Activated CD8-positive, alpha-beta memory T cell treated with anti-CD3 and anti-CD28 coated beads for 48 hours (primary cell): Measurements from ENCODE around the gene ARRDC4.
"Not testable (repeated sequence)": the region's sequence is repeated elsewhere in the genome, so short reads cannot be mapped to it uniquely, and the experiment has no call there.

Experiments
- DNase-seq, 3 experiments: peaks; one replicate each; pipeline ENCODE4 v3.0.0-alpha.2; 2020; ENCODE audit warnings: low read depth in 2 of 3, low spot score in 2 of 3

Gene ARRDC4

GRCh38 chr15:97966246-97966645, 5.7 kb downstream of the ARRDC4 start:
- no peak for DNase-seq

- no peak for DNase-seq
Observed at GRCh38 chr15:97966924-97967620, 6.6 kb downstream of the ARRDC4 start.

GRCh38 chr15:97967881-97968280, 7.4 kb downstream of the ARRDC4 start:
- DNase-seq = no peak

- DNase-seq = no peak
Observed at GRCh38 chr15:97968380-97968779, 7.9 kb downstream of the ARRDC4 start.

- no peak for DNase-seq
Observed at GRCh38 chr15:97972366-97972765, 11.9 kb downstream of the ARRDC4 start.

GRCh38 chr15:97976129-97976528, 15.6 kb downstream of the ARRDC4 start:
- DNase-seq = no peak

GRCh38 chr15:97976766-97977503, 16.4 kb downstream of the ARRDC4 start:
- DNase-seq = no peak

GRCh38 chr15:97977734-97978133, 17.2 kb downstream of the ARRDC4 start:
- no peak for DNase-seq

GRCh38 chr15:97978401-97979139, 18.1 kb downstream of the ARRDC4 start:
- DNase-seq = no peak

- no peak for DNase-seq
Observed at GRCh38 chr15:97979140-97979520, 18.6 kb downstream of the ARRDC4 start.

GRCh38 chr15:97981058-97981457, 20.6 kb downstream of the ARRDC4 start:
- DNase-seq = no peak

GRCh38 chr15:97981758-97982157, 21.3 kb downstream of the ARRDC4 start:
- no peak for DNase-seq

- DNase-seq = no peak
Observed at GRCh38 chr15:97984157-97984556, 23.7 kb downstream of the ARRDC4 start.

GRCh38 chr15:97985979-97986378, 25.5 kb downstream of the ARRDC4 start:
- DNase-seq = not testable (repeated sequence)

- no peak for DNase-seq
Observed at GRCh38 chr15:97986781-97987180, 26.3 kb downstream of the ARRDC4 start.

GRCh38 chr15:97989299-97989698, 28.8 kb downstream of the ARRDC4 start:
- DNase-seq = no peak

- no peak for DNase-seq
Observed at GRCh38 chr15:97991972-97992541, 31.6 kb downstream of the ARRDC4 start.

GRCh38 chr15:97992823-97993222, 32.3 kb downstream of the ARRDC4 start:
- no peak for DNase-seq

GRCh38 chr15:97993310-97993738, 32.8 kb downstream of the ARRDC4 start:
- DNase-seq = no peak

GRCh38 chr15:97994236-97994635, 33.7 kb downstream of the ARRDC4 start:
- no peak for DNase-seq

GRCh38 chr15:97995192-97995591, 34.7 kb downstream of the ARRDC4 start:
- DNase-seq = no peak
